ENCODE data around the gene NME3.

The NME3 gene

DNA sequence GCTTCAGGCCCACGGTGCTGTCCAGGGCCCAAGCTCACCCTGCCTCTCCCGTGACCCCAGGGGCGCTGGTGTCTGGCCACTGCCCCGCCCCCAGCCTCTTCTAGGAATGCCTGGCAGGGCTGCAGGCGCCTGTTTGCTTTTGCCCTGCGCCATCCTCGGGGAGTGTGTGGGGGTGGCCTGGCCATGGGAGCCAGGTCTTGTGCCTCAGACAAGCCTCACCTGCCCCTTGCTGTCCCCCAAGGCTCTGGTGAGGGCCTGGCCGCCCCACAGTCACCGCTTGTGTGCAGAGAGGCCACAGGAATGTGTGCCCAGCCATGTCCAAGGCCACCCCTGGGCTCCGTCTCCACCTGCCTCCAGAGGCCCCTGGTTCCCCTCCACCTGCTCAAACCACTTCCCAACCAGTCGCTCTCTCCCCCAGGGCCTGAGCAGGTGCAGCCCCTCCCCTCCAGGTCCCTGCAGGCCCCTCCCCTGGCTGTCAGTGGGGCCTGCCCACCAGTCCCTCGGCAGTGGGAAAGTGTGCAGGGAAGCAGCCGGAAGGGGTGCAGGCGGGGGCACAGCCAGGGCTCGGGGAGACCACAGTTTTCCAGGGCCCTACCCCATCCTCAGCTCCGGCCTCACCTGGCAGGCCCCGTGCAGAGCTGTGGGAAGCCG, 23.0 kb upstream of the NME3 start:
- Histone ChIP-seq H3K27ac (ENCODE audit: low read depth, low read length) (no peak overlapping the region), H3K36me3 (ENCODE audit: control insufficient read depth in 5 of 5, insufficient read depth in 5 of 5, low read length in 5 of 5) (peaks cover 0 to 25% (median 11%) of the 10 kb centered on the region in 5 donors), H3K9me3 (ENCODE audit: control insufficient read depth in 5 of 5, low read length in 5 of 5) (peaks cover 0 to 5% (median 4%) of the 10 kb centered on the region in 5 donors), H3K4me1 (ENCODE audit: control insufficient read depth in 5 of 5, insufficient read depth in 5 of 5, low read length in 5 of 5) (no peaks in the 10 kb centered on the region), H3K4me3 (ENCODE audit: low read depth in 1 of 5, low read length in 5 of 5) (no peak overlapping the region), H3K27me3 (ENCODE audit: control insufficient read depth in 5 of 5, insufficient read depth in 4 of 5, low read length in 5 of 5) (no peaks in the 10 kb centered on the region), H3K9ac (ENCODE audit: low read length in 5 of 5) (no peak overlapping the region)

DNA sequence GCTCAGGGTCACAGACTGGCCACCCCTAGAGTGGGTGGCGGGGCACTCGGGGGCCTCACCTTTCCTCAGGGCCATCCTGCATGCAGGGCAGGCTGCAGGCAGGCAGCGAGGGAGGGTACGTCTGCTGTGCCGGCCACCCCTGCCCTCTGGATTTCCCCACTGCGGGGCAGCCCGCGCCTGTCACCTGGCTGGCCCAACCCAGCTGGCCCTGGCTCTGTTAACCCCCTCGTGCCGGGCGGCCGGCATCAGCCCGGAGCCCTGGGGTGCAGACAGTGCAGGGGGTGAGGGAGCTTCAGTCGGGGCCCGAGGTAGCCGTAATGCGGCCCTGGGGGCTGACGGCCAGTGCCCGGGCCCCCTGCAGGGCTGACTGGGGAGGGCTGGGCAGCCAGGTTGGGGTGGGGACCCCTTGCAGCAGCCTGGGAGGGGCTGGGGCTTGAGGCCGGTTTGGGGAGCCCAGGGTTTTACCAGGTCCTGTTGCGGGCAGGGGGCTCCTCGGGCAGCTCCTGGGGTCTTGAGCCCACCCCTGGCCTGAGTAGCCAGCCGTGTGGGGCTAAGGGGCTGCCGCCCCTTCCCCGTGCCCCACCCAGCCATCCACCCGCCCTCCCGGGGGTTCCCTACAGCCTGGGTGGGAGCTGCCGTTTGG, 22.4 kb upstream of the NME3 start, which contains the start of gene IGFALS:
Gene IGFALS, minus strand, starts transcription at position 128 of the 643 bp plus-strand sequence. Its CDS starts 53 bp downstream, at position 75.
- no peaks in the 10 kb centered on the region for H3K4me1 ChIP-seq (ENCODE audit: control insufficient read depth in 5 of 5, insufficient read depth in 5 of 5, low read length in 5 of 5)
- H3K27ac ChIP-seq (ENCODE audit: low read depth, low read length), result no peak within 1 kb of the TSS
- H3K4me3 ChIP-seq (ENCODE audit: low read depth in 1 of 5, low read length in 5 of 5), result no peak within 1 kb of the TSS
- H3K9me3 ChIP-seq (ENCODE audit: control insufficient read depth in 5 of 5, low read length in 5 of 5), result peaks cover 0 to 5% (median 4%) of the 10 kb centered on the region in 5 donors
- peaks cover 0 to 31% (median 17%) of the 10 kb centered on the region in 5 donors for H3K36me3 ChIP-seq (ENCODE audit: control insufficient read depth in 5 of 5, insufficient read depth in 5 of 5, low read length in 5 of 5)
- H3K27me3 ChIP-seq (ENCODE audit: control insufficient read depth in 5 of 5, insufficient read depth in 4 of 5, low read length in 5 of 5), result no peaks in the 10 kb centered on the region
- no peak within 1 kb of the TSS for H3K9ac ChIP-seq (ENCODE audit: low read length in 5 of 5)

- Histone ChIP-seq H3K27ac (ENCODE audit: low read depth, low read length) (no peak overlapping the region), H3K4me1 (ENCODE audit: control insufficient read depth in 5 of 5, insufficient read depth in 5 of 5, low read length in 5 of 5) (no peaks in the 10 kb centered on the region), H3K36me3 (ENCODE audit: control insufficient read depth in 5 of 5, insufficient read depth in 5 of 5, low read length in 5 of 5) (peaks cover 0 to 38% (median 23%) of the 10 kb centered on the region in 5 donors), H3K4me3 (ENCODE audit: low read depth in 1 of 5, low read length in 5 of 5) (no peak overlapping the region), H3K9me3 (ENCODE audit: control insufficient read depth in 5 of 5, low read length in 5 of 5) (peaks cover 0 to 4% (median 2%) of the 10 kb centered on the region in 5 donors), H3K27me3 (ENCODE audit: control insufficient read depth in 5 of 5, insufficient read depth in 4 of 5, low read length in 5 of 5) (no peaks in the 10 kb centered on the region), H3K9ac (ENCODE audit: low read length in 5 of 5) (no peak overlapping the region)
Observed at GRCh38 chr16:1792836-1793577, 21.7 kb upstream of the NME3 start.

- no peak overlapping the region for H3K27ac ChIP-seq (ENCODE audit: low read depth, low read length)
- H3K9me3 ChIP-seq (ENCODE audit: control insufficient read depth in 5 of 5, low read length in 5 of 5), result no peaks in the 10 kb centered on the region
- no peak overlapping the region for H3K4me3 ChIP-seq (ENCODE audit: low read depth in 1 of 5, low read length in 5 of 5)
- H3K27me3 ChIP-seq (ENCODE audit: control insufficient read depth in 5 of 5, insufficient read depth in 4 of 5, low read length in 5 of 5), result no peaks in the 10 kb centered on the region
- H3K4me1 ChIP-seq (ENCODE audit: control insufficient read depth in 5 of 5, insufficient read depth in 5 of 5, low read length in 5 of 5), result no peaks in the 10 kb centered on the region
- no peak overlapping the region for H3K9ac ChIP-seq (ENCODE audit: low read length in 5 of 5)
- peaks cover 0 to 46% (median 31%) of the 10 kb centered on the region in 5 donors for H3K36me3 ChIP-seq (ENCODE audit: control insufficient read depth in 5 of 5, insufficient read depth in 5 of 5, low read length in 5 of 5)
Observed at GRCh38 chr16:1791943-1792812, 20.8 kb upstream of the NME3 start.

DNA sequence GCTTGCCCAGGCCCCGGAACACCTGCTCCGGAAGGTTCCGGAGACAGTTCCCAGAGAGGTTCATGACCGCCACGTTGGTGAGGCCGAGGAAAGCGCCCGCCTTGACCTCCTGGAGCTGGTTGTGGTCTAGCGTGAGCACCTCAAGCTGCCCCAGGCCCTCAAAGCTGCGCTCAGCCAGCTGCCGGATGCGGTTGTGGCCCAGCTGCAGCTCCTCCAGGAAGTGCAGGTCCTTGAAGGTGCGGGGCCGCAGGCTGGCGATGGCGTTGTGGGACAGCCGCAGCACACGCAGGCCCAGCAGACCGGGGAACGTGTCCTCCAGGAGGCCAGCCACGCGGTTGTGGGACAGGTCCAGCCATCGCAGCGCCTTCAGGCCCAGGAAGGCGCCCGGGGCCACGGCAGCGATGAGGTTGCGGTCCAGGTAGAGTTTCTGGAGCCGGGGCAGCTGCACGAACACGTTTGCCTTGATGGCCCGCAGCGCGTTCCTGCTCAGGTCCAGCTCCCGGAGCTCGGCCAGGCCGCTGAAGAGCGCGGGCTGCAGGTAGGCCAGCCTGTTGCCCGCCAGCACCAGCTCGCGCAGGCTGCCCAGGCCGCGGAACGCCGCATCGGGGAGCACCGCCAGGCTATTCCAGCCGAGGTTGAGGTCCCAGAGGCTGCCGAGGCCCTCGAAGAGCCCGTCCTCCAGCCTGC, 20.1 kb upstream of the NME3 start:
- H3K27ac ChIP-seq (ENCODE audit: low read depth, low read length), result no peak overlapping the region
- H3K4me3 ChIP-seq (ENCODE audit: low read depth in 1 of 5, low read length in 5 of 5), result no peak overlapping the region
- peaks cover 0 to 2% (median 0%) of the 10 kb centered on the region in 5 donors for H3K4me1 ChIP-seq (ENCODE audit: control insufficient read depth in 5 of 5, insufficient read depth in 5 of 5, low read length in 5 of 5)
- H3K27me3 ChIP-seq (ENCODE audit: control insufficient read depth in 5 of 5, insufficient read depth in 4 of 5, low read length in 5 of 5), result no peaks in the 10 kb centered on the region
- no peaks in the 10 kb centered on the region for H3K9me3 ChIP-seq (ENCODE audit: control insufficient read depth in 5 of 5, low read length in 5 of 5)
- no peak overlapping the region for H3K9ac ChIP-seq (ENCODE audit: low read length in 5 of 5)
- H3K36me3 ChIP-seq (ENCODE audit: control insufficient read depth in 5 of 5, insufficient read depth in 5 of 5, low read length in 5 of 5), result peaks cover 0 to 54% (median 38%) of the 10 kb centered on the region in 5 donors

- peaks cover 0 to 59% (median 41%) of the 10 kb centered on the region in 5 donors for H3K36me3 ChIP-seq (ENCODE audit: control insufficient read depth in 5 of 5, insufficient read depth in 5 of 5, low read length in 5 of 5)
- H3K4me1 ChIP-seq (ENCODE audit: control insufficient read depth in 5 of 5, insufficient read depth in 5 of 5, low read length in 5 of 5), result peaks cover 0 to 4% (median 0%) of the 10 kb centered on the region in 5 donors
- H3K27me3 ChIP-seq (ENCODE audit: control insufficient read depth in 5 of 5, insufficient read depth in 4 of 5, low read length in 5 of 5), result no peaks in the 10 kb centered on the region
- no peak overlapping the region for H3K27ac ChIP-seq (ENCODE audit: low read depth, low read length)
- no peak overlapping the region for H3K9ac ChIP-seq (ENCODE audit: low read length in 5 of 5)
- no peaks in the 10 kb centered on the region for H3K9me3 ChIP-seq (ENCODE audit: control insufficient read depth in 5 of 5, low read length in 5 of 5)
- H3K4me3 ChIP-seq (ENCODE audit: low read depth in 1 of 5, low read length in 5 of 5), result no peak overlapping the region
Observed at GRCh38 chr16:1790611-1791255, 19.4 kb upstream of the NME3 start.

DNA sequence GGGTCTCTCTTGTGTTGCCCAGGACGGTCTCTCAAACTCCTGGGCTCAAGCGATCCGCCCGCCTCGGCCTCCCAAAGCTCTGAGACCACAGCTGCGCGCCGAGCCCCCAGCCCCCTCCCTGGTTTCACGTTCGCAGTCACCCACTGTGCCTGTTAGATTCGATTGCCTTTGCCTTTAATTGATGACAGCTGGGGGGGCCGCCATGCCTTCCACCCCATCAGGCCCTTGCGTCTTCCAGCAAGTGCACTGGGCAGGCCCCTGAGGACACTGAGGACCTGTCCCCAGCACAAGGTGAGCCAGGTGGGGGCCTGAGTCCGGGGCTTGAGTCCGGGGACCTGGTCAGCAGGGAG, 18.9 kb upstream of the NME3 start:
- Histone ChIP-seq H3K36me3 (ENCODE audit: control insufficient read depth in 5 of 5, insufficient read depth in 5 of 5, low read length in 5 of 5) (peaks cover 0 to 63% (median 43%) of the 10 kb centered on the region in 5 donors), H3K9me3 (ENCODE audit: control insufficient read depth in 5 of 5, low read length in 5 of 5) (no peaks in the 10 kb centered on the region), H3K9ac (ENCODE audit: low read length in 5 of 5) (no peak overlapping the region), H3K27me3 (ENCODE audit: control insufficient read depth in 5 of 5, insufficient read depth in 4 of 5, low read length in 5 of 5) (no peaks in the 10 kb centered on the region), H3K27ac (ENCODE audit: low read depth, low read length) (no peak overlapping the region), H3K4me1 (ENCODE audit: control insufficient read depth in 5 of 5, insufficient read depth in 5 of 5, low read length in 5 of 5) (peaks cover 0 to 5% (median 1%) of the 10 kb centered on the region in 5 donors), H3K4me3 (ENCODE audit: low read depth in 1 of 5, low read length in 5 of 5) (no peak overlapping the region)

GRCh38 chr16:1789643-1790045, 18.3 kb upstream of the NME3 start:
- no peaks in the 10 kb centered on the region for H3K9me3 ChIP-seq (ENCODE audit: control insufficient read depth in 5 of 5, low read length in 5 of 5)
- no peak overlapping the region for H3K27ac ChIP-seq (ENCODE audit: low read depth, low read length)
- peaks cover 0 to 66% (median 43%) of the 10 kb centered on the region in 5 donors for H3K36me3 ChIP-seq (ENCODE audit: control insufficient read depth in 5 of 5, insufficient read depth in 5 of 5, low read length in 5 of 5)
- H3K4me1 ChIP-seq (ENCODE audit: control insufficient read depth in 5 of 5, insufficient read depth in 5 of 5, low read length in 5 of 5), result peaks cover 0 to 9% (median 5%) of the 10 kb centered on the region in 5 donors
- no peak overlapping the region for H3K4me3 ChIP-seq (ENCODE audit: low read depth in 1 of 5, low read length in 5 of 5)
- H3K9ac ChIP-seq (ENCODE audit: low read length in 5 of 5), result no peak overlapping the region
- H3K27me3 ChIP-seq (ENCODE audit: control insufficient read depth in 5 of 5, insufficient read depth in 4 of 5, low read length in 5 of 5), result no peaks in the 10 kb centered on the region

- H3K4me3 ChIP-seq (ENCODE audit: low read depth in 1 of 5, low read length in 5 of 5), result no peak overlapping the region
- H3K27me3 ChIP-seq (ENCODE audit: control insufficient read depth in 5 of 5, insufficient read depth in 4 of 5, low read length in 5 of 5), result no peaks in the 10 kb centered on the region
- H3K4me1 ChIP-seq (ENCODE audit: control insufficient read depth in 5 of 5, insufficient read depth in 5 of 5, low read length in 5 of 5), result peaks cover 0 to 16% (median 10%) of the 10 kb centered on the region in 5 donors
- no peak overlapping the region for H3K27ac ChIP-seq (ENCODE audit: low read depth, low read length)
- peaks cover 0 to 66% (median 43%) of the 10 kb centered on the region in 5 donors for H3K36me3 ChIP-seq (ENCODE audit: control insufficient read depth in 5 of 5, insufficient read depth in 5 of 5, low read length in 5 of 5)
- H3K9me3 ChIP-seq (ENCODE audit: control insufficient read depth in 5 of 5, low read length in 5 of 5), result no peaks in the 10 kb centered on the region
- H3K9ac ChIP-seq (ENCODE audit: low read length in 5 of 5), result no peak overlapping the region
Observed at GRCh38 chr16:1788708-1789100, 17.4 kb upstream of the NME3 start.
